ENCODE results near the gene CYP39A1. TPM values are rescaled to one million over a fixed set of nuclear protein-coding genes. Genes with fewer than 3 reads are reported as not detected.

The CYP39A1 gene
- total and polyA plus RNA-seq, 2 donors (not counting 1 experiment from before 2014, with no cell fraction given) = not detected

- CTCF ChIA-PET = interaction anchor here (0.5 kb wide), 1 partner anchor 785 kb away, joined by 4 read pairs; no protein-coding TSS in a partner anchor
- Histone ChIP-seq H3K79me2 (ENCODE audit: control insufficient read depth, insufficient read depth, low read length) (no peaks in the 10 kb centered on the region), H3K9ac (ENCODE audit: low read length) (no peak overlapping the region), H3K27me3 (replicated peaks in 1 of 4; ENCODE audit: control extremely low read depth in 1 of 4, control insufficient read depth in 3 of 4, insufficient read depth in 4 of 4, low read length in 3 of 4) (no peaks in the 10 kb centered on the region), H3K4me3 (ENCODE audit: control extremely low read depth in 1 of 5, extremely low read depth in 1 of 5, insufficient read depth in 1 of 5, low read depth in 2 of 5, low read length in 4 of 5) (no peak overlapping the region), H3K4me2 (replicated peaks; ENCODE audit: low read depth, low read length, poor library complexity, severe bottlenecking) (no peak overlapping the region), H3K4me1 (ENCODE audit: control insufficient read depth in 2 of 2, insufficient read depth in 2 of 2, low read length in 2 of 2) (no peaks in the 10 kb centered on the region), H4K20me1 (ENCODE audit: control insufficient read depth, insufficient read depth, low read length, poor library complexity, severe bottlenecking) (no peaks in the 10 kb centered on the region), H3K9me3 (ENCODE audit: control extremely low read depth in 1 of 3, control insufficient read depth in 2 of 3, insufficient read depth in 1 of 3, low read length in 2 of 3) (no peaks in the 10 kb centered on the region), H3K36me3 (replicated peaks in 1 of 2; ENCODE audit: control extremely low read depth in 1 of 2, control insufficient read depth in 1 of 2, extremely low read depth in 1 of 2, insufficient read depth in 2 of 2, low read length in 1 of 2) (no peaks in the 10 kb centered on the region), H3K27ac (ENCODE audit: low read length in 2 of 2) (no peak overlapping the region), H2AFZ (ENCODE audit: insufficient read depth, low read depth, low read length, poor library complexity, severe bottlenecking) (no peak overlapping the region)
- Mint-ChIP-seq H3K4me3 (no peak overlapping the region), H3K9me3 (ENCODE audit: insufficient read depth) (no peaks in the 10 kb centered on the region), H3K4me1 (no peaks in the 10 kb centered on the region), H3K27me3 (peaks cover 5% of the 10 kb centered on the region), H3K27ac (no peak overlapping the region)
- WGBS (ENCODE audit: insufficient coverage) = 92% methylated on average over 2 of the region's 6 CpGs
- intact Hi-C loops (cut with micrococcal nuclease) = no loop called here
- no peak for DNase-seq
- ATAC-seq (ENCODE audit: low read depth) = no peak
- TF ChIP-seq EZH2 (IDR thresholded peaks at IDR 0.05; ENCODE audit: borderline replicate concordance, insufficient read depth, low read depth, low read length, poor library complexity, severe bottlenecking) (no peak), CTCF (IDR thresholded peaks at IDR 0.05) (no peak)
- POLR2A ChIA-PET = no interaction called here
These were observed 24.1 kb upstream of the CYP39A1 start for GRCh38 chr6:46676604-46677313.

DNA sequence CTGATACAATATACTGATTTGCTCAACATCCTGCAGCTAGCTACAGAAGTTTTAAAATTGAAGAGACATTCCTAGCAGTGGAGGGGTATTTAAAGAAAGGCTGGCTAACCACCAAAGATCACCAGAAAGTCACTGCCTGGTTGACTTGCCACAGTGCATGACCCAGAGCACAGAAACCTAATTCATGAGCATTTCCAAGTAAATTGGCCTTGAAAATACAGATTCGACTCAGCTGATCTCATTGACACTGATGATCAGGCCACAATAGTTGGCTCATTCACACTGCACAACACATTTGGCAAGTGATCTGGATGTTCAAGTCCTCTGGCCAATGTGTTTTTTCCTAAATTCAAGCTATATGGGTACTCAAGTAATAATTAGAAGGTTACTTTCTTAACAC, 21.8 kb upstream of the CYP39A1 start:
- Mint-ChIP-seq H3K4me1 (no peaks in the 10 kb centered on the region), H3K4me3 (no peak overlapping the region), H3K27me3 (no peaks in the 10 kb centered on the region), H3K27ac (no peak overlapping the region), H3K9me3 (ENCODE audit: insufficient read depth) (no peaks in the 10 kb centered on the region)
- Histone ChIP-seq H2AFZ (ENCODE audit: insufficient read depth, low read depth, low read length, poor library complexity, severe bottlenecking) (no peak overlapping the region), H3K27me3 (replicated peaks in 1 of 4; ENCODE audit: control extremely low read depth in 1 of 4, control insufficient read depth in 3 of 4, insufficient read depth in 4 of 4, low read length in 3 of 4) (no peaks in the 10 kb centered on the region), H3K79me2 (ENCODE audit: control insufficient read depth, insufficient read depth, low read length) (no peaks in the 10 kb centered on the region), H3K27ac (ENCODE audit: low read length in 2 of 2) (no peak overlapping the region), H3K9me3 (ENCODE audit: control extremely low read depth in 1 of 3, control insufficient read depth in 2 of 3, insufficient read depth in 1 of 3, low read length in 2 of 3) (no peaks in the 10 kb centered on the region), H3K4me1 (ENCODE audit: control insufficient read depth in 2 of 2, insufficient read depth in 2 of 2, low read length in 2 of 2) (no peaks in the 10 kb centered on the region), H3K4me3 (ENCODE audit: control extremely low read depth in 1 of 5, extremely low read depth in 1 of 5, insufficient read depth in 1 of 5, low read depth in 2 of 5, low read length in 4 of 5) (no peak overlapping the region), H4K20me1 (ENCODE audit: control insufficient read depth, insufficient read depth, low read length, poor library complexity, severe bottlenecking) (no peaks in the 10 kb centered on the region), H3K36me3 (replicated peaks in 1 of 2; ENCODE audit: control extremely low read depth in 1 of 2, control insufficient read depth in 1 of 2, extremely low read depth in 1 of 2, insufficient read depth in 2 of 2, low read length in 1 of 2) (no peaks in the 10 kb centered on the region), H3K4me2 (replicated peaks; ENCODE audit: low read depth, low read length, poor library complexity, severe bottlenecking) (no peak overlapping the region), H3K9ac (ENCODE audit: low read length) (no peak overlapping the region)
- no peak for TF ChIP-seq EZH2 (IDR thresholded peaks at IDR 0.05; ENCODE audit: borderline replicate concordance, insufficient read depth, low read depth, low read length, poor library complexity, severe bottlenecking)
- no peak for TF ChIP-seq CTCF (IDR thresholded peaks at IDR 0.05)
- ChIA-PET CTCF (no interaction called here), POLR2A (no interaction called here)
- ATAC-seq (ENCODE audit: low read depth) = no peak
- no peak for DNase-seq
- WGBS (ENCODE audit: insufficient coverage) = 100% methylated on average over 1 of the region's 1 CpG
- intact Hi-C loops (cut with micrococcal nuclease) = no loop called here
